GM12878 (cell line): ENCODE measurements around the gene NAA25.

Experiments
- CTCF ChIP-seq, 3 experiments: IDR thresholded peaks in 2 of 3; conservative IDR thresholded peaks in 1 of 3; 2 replicates each; pipeline ENCODE4 v1.5.1; 2011; ENCODE audit warnings: low read depth in 3 of 3, low read length in 3 of 3, mild to moderate bottlenecking in 3 of 3, control low read depth in 2 of 3, moderate library complexity in 2 of 3, inconsistent platforms in 1 of 3, mixed read lengths in 1 of 3; ENCODE audit not compliant: control insufficient read depth in 2 of 3, insufficient read depth in 1 of 3; ENCODE audit errors: extremely low read depth in 1 of 3
- HCFC1 ChIP-seq: fragments of 150-350 bp; IDR thresholded peaks from 2 replicates; pipeline ENCODE4 v1.6.1; 2014; ENCODE audit warnings: low read length
- NRF1 ChIP-seq: conservative IDR thresholded peaks from 2 replicates; pipeline ENCODE4 v1.6.1; 2011; ENCODE audit warnings: mild to moderate bottlenecking, low read depth, low read length, improper control_type of control experiment
- POLR2A ChIP-seq: IDR thresholded peaks from 2 replicates; pipeline ENCODE4 v1.6.1; 2011; ENCODE audit warnings: low read depth, mild to moderate bottlenecking, low read length
- POLR2AphosphoS5 ChIP-seq: IDR thresholded peaks from 2 replicates; pipeline ENCODE4 v1.6.1; 2011; ENCODE audit warnings: mild to moderate bottlenecking, low read length, inconsistent platforms
- TCF12 ChIP-seq: IDR thresholded peaks from 2 replicates; pipeline ENCODE4 v1.6.1; 2011; ENCODE audit warnings: low read depth, mild to moderate bottlenecking, low read length
- ZBTB33 ChIP-seq: fragments of 450-650 bp; IDR thresholded peaks from 2 replicates; pipeline ENCODE4 v1.6.1; 2017; ENCODE audit warnings: mild to moderate bottlenecking

DNA sequence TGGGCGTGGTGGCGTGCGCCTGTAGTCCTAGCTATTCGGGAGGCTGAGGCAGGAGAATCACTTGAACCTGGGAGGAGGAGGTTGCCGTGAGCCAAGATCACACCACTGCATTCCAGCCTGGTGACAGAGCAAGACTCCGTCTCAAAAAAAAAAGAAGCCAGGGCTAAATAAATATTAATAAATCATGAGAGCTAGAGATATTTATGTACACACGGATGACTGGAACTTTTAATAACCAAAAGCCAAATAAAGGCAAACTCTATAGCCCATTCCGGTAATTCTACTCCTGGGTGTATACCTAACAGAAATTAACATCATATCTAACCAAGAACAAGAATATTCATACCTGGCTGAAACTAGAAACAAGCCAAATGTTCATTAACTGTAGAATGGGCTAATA is 9.1 kb upstream of the NAA25 start:
- TF ChIP-seq ZBTB33 = no peak
- no peak for TF ChIP-seq CTCF (IDR thresholded peaks at IDR 0.05 in 2 of 3, conservative IDR thresholded peaks at IDR 0.05 in 1 of 3; ENCODE audit: control insufficient read depth in 2 of 3, extremely low read depth in 1 of 3, insufficient read depth in 1 of 3, low read depth in 3 of 3, low read length in 3 of 3)
- TF ChIP-seq HCFC1 = no peak
- TF ChIP-seq POLR2A = no peak
- no peak for TF ChIP-seq TCF12
- no peak for TF ChIP-seq NRF1
- no peak for TF ChIP-seq POLR2AphosphoS5
